NCI-H345 treated with DMSO at 0.1 percent for 48 hours (cell line): Measurements from ENCODE around the gene LY9.
"Not testable (repeated sequence)": the region's sequence is repeated elsewhere in the genome, so short reads cannot be mapped to it uniquely, and the experiment has no call there.

Experiments
- DNase-seq: peaks from one replicate; lab custom pipeline; 2025; ENCODE audit not compliant: unreplicated experiment; lab: John Stamatoyannopoulos, UW

Gene LY9

GRCh38 chr1:160864173-160864572, 68.2 kb downstream of the LY9 start:
- DNase-seq, result no peak

- no peak for DNase-seq
These were observed 69.4 kb downstream of the LY9 start for GRCh38 chr1:160865337-160865736.

DNA sequence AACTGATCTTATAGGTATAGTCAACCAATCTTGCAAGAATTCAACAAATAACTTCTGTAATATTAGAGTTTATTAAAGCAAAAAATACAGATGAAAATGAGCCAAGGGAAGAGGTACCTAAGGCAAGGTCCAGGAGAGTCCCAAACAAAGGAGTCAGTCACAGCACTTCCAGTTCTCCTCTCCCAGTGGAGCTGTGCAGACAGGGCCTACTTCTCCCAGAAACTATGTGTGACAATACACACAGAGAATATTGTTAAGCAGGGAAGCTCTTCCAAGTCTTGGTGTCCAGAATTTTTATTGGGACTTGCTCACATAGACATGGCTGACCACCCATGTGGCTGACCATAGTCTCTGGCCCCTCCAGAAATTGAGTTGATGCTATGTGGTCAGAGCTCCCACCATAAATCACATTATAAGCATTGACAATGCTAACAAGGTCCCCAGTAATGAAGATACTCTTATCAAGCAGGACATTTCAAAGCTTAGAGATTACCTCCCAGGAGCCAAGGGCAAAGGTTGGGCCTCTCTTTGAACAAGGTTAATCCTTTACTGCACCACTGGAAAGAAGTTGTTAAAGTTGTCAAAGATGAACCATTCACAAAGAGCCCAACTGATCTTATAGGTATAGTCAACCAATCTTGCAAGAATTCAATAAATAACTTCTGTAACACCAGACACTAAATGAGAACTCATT, 70.2 kb downstream of the LY9 start:
- DNase-seq, result no peak

- DNase-seq, result no peak
These were observed 70.8 kb downstream of the LY9 start for GRCh38 chr1:160866695-160867260.

DNA sequence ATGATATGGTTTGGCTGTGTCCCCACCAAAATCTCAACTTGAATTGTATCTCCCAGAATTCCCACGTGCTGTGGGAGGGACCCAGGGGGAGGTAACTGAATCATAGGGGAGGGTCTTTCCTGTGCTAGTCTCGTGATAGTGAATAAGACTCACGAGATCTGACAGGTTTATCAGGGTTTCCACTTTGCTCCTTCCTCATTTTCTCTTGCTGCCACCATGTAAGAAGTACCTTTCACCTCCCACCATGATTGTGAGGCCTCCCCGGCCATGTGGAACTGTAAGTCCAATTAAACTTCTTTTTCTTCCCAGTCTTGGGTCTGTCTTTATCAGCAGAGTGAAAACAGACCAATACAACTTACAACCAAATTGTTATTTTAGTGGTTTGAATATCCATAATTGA, 71.7 kb downstream of the LY9 start:
- DNase-seq, result not testable (repeated sequence)

- DNase-seq, result no peak
These were observed 72.2 kb downstream of the LY9 start for GRCh38 chr1:160868141-160868540.

GRCh38 chr1:160874935-160875334, 79.0 kb downstream of the LY9 start:
- no peak for DNase-seq

DNA sequence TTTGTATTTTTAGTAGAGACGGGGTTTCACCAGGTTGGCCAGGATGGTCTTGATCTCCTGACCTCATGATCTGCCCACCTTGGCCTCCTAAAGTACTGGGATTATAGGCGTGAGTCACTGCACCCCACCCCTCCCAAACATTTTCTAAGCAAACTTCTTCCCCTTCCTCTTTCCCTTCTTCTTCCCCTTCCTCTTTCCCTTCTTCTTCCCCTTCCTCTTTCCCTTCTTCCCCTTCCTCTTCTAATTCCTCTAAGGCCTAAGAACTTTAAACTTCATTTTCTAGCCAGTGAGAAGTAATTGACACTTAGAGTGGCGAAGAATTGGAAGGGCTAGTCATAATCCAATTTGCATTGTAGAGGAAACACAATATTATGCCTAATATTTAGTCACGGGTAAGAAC, 79.6 kb downstream of the LY9 start:
- DNase-seq, result not testable (repeated sequence)

DNA sequence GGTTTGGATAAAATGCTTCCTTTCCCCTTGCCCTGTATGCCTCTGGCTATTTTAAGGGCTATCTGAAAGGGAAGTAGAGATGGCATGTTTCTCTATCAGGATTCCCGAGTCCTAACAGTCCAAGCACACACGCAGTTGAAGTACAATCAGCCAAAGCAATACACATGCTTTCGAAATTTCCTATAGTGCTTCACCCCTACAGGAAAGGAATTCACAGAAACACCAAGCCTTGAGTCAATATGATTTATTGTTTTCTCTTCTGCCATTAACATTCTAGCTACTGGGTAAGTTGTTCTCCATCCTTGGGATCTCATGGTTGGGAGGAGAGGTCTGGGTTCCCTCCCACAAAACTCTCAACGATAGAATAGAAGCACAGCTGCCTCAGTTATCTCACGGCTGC, 80.3 kb downstream of the LY9 start:
- DNase-seq, result no peak

- no peak for DNase-seq
These were observed 81.2 kb downstream of the LY9 start for GRCh38 chr1:160877221-160877620.
